ENCODE data around the gene VWA7.
"Not testable (repeated sequence)": the region's sequence is repeated elsewhere in the genome, so short reads cannot be mapped to it uniquely, and the experiment has no call there.

VWA7 gene

DNA sequence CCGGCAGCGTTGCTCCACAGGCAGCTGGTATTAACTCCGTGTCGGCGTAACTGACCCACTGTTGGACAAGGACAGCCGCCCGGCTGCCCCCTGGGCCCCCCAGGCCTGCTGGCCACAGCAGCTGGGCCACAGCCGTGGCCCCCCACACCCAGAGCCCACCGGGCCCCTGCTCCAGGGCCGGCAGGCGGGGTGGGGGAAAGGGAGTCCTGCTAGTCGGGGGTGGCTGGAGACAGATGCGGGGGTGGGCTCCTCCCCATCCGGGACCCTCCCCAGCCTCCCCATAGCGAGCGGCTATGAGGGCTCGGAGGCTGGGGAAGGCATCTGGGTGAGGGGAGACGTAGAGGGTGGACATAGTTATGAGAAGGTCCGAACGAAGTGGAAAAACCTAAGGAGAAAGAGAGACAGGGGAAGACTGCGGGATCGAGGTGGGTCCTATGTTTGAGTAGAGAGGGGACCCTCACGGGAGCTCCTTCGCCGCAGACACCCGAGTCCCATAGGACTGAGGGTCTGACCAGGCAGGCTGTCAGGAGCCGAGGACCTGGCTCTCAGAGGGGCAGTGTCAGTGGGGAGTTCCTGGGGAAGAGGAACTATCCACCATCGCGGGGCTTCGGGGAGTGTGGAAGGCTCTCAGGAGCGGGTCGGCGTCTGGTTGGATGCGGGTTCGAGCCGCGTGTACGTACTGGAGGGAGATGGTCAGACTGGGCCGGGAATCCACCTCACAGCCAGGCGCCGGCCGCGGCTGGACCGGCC, 17.9 kb upstream of the VWA7 start:
- TF ChIP-seq, protein P1, sequence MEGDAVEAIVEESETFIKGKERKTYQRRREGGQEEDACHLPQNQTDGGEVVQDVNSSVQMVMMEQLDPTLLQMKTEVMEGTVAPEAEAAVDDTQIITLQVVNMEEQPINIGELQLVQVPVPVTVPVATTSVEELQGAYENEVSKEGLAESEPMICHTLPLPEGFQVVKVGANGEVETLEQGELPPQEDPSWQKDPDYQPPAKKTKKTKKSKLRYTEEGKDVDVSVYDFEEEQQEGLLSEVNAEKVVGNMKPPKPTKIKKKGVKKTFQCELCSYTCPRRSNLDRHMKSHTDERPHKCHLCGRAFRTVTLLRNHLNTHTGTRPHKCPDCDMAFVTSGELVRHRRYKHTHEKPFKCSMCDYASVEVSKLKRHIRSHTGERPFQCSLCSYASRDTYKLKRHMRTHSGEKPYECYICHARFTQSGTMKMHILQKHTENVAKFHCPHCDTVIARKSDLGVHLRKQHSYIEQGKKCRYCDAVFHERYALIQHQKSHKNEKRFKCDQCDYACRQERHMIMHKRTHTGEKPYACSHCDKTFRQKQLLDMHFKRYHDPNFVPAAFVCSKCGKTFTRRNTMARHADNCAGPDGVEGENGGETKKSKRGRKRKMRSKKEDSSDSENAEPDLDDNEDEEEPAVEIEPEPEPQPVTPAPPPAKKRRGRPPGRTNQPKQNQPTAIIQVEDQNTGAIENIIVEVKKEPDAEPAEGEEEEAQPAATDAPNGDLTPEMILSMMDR (conservative IDR thresholded peaks at IDR 0.05): no peak
- peak overlapping the region; percentile 94 for H3K27ac ChIP-seq

DNA sequence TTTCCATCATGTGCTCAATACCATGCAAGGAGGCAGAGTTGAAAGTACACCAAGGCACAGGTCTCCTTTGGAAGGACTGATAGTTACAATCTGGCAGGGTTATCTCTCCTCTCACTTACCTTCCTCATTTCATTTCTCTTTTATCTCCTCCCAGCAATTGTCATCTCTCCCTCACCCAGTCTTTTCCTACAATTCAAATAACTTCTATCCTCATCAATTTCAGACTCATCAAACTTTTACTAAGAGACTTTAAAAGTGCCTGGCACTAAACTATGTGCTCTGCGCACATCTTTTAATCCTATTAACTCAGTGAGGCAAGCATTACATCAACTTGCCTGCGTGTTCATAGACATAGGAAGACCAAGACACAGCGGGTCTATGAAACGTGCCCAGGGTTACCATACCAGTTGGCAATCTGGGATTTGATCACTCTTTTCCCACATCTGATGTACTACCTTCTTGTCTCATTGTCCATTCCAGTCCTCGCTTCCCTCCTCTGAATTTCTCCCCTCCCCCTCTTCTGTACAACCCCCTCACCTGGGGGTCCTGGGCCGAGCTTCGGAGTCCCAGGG, 17.3 kb upstream of the VWA7 start:
- no peak for TF ChIP-seq ZFX (IDR thresholded peaks at IDR 0.05)
- TF ChIP-seq, protein P1 (conservative IDR thresholded peaks at IDR 0.05): no peak
- H3K27ac ChIP-seq: peak overlapping the region; percentile 94

DNA sequence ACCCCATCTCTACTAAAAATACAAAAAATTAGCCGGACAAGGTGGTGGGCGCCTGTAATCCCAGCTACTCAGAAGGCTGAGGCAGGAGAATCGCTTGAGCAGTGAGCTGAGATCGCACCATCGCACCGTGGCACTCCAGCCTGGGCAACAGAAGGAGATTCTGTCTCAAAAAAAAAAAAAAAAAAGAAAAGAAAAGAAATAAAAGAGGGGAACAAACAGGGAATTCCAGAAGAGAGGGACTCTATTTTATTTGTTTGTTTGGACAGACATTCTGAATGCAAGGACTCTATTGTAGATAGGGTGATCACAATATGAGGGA, 16.8 kb upstream of the VWA7 start:
- not testable (repeated sequence) for H3K27ac ChIP-seq

DNA sequence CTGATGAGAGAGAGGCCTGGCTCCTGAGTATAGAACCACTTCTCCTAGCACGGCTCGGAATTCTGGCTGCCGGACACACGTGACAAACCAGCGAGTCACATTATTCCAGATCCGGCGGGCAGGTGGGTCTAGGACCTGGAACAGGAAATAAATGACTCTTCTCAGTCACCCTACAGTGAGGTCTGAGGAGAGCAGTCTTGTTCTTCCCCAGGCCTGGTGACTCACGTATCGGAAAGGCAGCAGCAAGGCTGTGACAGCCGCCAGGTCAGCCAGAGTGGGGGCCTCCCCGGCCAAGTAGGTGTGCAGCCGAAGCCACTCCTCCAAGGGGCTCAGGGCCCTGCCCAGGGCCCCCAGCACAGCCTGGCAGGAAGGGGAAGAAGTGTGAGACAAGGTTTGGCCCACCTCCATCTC, 15.6 kb upstream of the VWA7 start:
- H3K27ac ChIP-seq: no peak overlapping the region
- TF ChIP-seq, protein P1 (conservative IDR thresholded peaks at IDR 0.05): no peak
- no peak for TF ChIP-seq ZFX (IDR thresholded peaks at IDR 0.05)

DNA sequence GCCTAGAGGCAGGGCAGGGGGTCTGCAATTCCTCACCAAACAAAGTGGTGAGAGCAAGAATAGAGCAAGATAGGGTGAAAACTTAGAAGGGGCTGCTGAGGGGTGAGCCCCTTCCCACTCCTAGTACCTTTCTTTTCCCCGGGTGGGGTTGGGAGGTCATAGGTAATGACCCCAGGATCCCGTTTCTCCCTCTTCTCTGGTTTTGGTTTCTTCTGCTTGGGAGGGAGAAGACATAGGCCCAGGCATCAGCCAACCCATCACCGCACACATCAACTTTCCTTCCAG, 14.9 kb upstream of the VWA7 start:
- TF ChIP-seq, protein P1 (conservative IDR thresholded peaks at IDR 0.05): no peak
- TF ChIP-seq ZFX (IDR thresholded peaks at IDR 0.05): no peak
- no peak overlapping the region for H3K27ac ChIP-seq

DNA sequence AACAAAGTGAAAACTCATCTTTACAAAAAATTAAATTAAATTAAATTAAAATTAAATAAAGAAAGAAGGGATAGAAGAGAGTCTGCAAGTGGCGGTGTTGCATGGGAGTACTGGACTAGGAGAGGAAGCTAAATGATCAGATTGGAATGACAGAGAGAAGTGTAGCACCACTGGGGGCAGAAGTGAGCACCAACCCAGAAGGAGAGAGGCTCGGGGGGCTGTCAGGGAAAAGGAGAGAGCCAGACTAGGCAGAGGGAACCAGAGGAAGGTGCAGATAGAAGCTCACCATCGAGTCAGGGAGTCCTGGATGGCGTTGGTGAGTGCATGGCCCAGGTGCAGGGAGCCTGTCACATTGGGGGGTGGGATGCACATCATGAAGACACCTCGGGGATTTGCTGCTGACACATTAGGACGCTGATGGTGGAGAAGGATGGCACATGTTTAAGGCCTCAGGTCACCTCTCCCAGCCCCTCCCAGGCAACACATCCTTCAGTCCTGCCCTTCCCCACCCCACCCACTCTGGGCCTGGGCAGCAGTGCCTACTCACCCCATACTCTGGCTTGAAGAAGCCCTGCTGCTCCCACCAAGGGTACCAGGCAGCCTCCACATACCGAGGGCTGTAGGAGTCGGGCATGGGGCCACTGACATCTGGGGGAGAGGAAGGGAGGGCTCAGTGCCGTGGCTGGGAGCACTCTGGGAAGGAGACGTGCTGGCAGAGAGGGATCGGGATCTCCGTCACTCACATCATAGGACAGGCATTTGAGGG, 14.4 kb upstream of the VWA7 start:
- TF ChIP-seq, protein P1 (conservative IDR thresholded peaks at IDR 0.05): peak; percentile 81; the same call in 1 of the 2 replicates
- TF ChIP-seq ZFX (IDR thresholded peaks at IDR 0.05): no peak

DNA sequence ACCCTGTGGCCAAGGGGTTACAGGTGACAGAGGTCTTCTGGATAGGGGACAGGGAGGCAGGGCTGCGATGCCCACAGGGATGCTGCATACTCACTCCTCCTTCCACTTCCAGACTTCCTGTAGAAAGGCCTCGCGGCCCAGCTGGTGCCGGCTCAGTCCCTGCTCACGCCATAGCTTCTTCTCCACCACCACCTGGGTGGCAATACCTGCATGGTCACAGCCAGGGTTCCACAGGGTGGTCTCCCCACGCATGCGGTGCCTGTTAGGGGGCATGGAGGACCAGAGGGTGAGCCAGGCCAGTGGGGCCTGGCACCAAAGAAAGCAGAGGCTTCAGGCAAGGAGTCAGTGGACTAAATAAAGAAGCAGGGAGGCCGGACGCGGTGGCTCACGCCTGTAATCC, 8.3 kb upstream of the VWA7 start:
- no peak for TF ChIP-seq ZFX (IDR thresholded peaks at IDR 0.05)
- TF ChIP-seq, protein P1 (conservative IDR thresholded peaks at IDR 0.05): no peak
- H3K27ac ChIP-seq: no peak overlapping the region

More for the DNA sequence above, 14.4 kb upstream of the VWA7 start:
- H3K27ac ChIP-seq: no peak overlapping the region
